ENCODE results near the gene ATP6V0C. TPM values are rescaled to one million over a fixed set of nuclear protein-coding genes. Genes with fewer than 3 reads are reported as not detected.
A peak's percentile ranks its signal among the peaks of the same experiment; 100 is the strongest.
"Not testable (repeated sequence)": the region's sequence is repeated elsewhere in the genome, so short reads cannot be mapped to it uniquely, and the experiment has no call there.

Gene ATP6V0C
- total and polyA plus RNA-seq, 2 of the 13 experiments (the other 11 are each of a cell fraction or from before 2014, with no cell fraction given): 10.4 to 20.1 TPM

DNA sequence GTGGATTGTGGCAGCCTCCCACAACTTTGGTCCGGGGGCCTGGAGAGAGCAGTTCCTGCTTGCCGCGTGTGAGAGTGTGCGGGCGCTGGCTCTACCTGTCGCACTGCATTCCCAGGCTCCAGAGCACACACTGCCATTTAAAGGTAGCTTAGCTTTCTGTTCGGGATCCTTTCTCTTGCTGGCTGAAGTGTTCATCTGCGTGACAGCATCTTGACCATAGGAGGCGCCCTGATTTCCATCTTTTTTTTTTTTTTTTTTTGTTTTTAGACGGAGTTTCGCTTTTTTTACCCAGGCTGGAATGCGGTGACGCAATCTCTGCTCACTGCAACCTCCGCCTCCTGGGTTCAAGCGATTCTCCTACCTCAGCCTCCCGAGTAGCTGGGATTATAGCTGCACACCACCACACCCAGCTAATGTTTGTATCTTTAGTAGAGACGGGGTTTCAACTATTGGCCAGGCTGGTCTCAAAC, 37.7 kb downstream of the ATP6V0C start:
- H4K20me1 ChIP-seq (ENCODE audit: insufficient read depth, low read length); CTCF ChIA-PET (ENCODE audit: low intra/inter-chr PET ratio, low total read pairs); H3K27me3 ChIP-seq (ENCODE audit: control insufficient read depth in 1 of 2, insufficient read depth in 2 of 2, low read length in 2 of 2); in situ Hi-C loops (cut with HindIII; ENCODE audit: extremely low pct_ligation_motif_present, low pct_unique_long_range_greater_than_20kb); H3K9me3 ChIP-seq (ENCODE audit: low read length); BruUV-seq (replicated peaks); H2AFZ ChIP-seq (ENCODE audit: low read length); H3K79me2 ChIP-seq (ENCODE audit: insufficient read depth, low read length); intact Hi-C loops (cut with micrococcal nuclease; ENCODE audit: unreplicated experiment); H3K36me3 ChIP-seq (replicated peaks in 1 of 2; ENCODE audit: control insufficient read depth in 1 of 2, insufficient read depth in 2 of 2, low read length in 2 of 2); FAIRE-seq; H3K4me1 ChIP-seq (ENCODE audit: insufficient read depth, low read length); TF ChIP-seq SOX6 (IDR thresholded peaks at IDR 0.05); CREM (CRISPR knock-in tag; IDR thresholded peaks at IDR 0.05); FOXP1 (IDR thresholded peaks at IDR 0.05): not testable (repeated sequence)
- POLR2A ChIA-PET: interaction anchor here (0.7 to 1.2 kb wide), 5 partner anchors 11 to 454 kb away, joined by 3 to 5 read pairs (median 4); partner anchors contain the start of gene PDPK1
- Histone ChIP-seq H3K4me3 (replicated peaks in 1 of 3; ENCODE audit: insufficient read depth in 1 of 3, low read depth in 2 of 3, low read length in 3 of 3) (peak overlapping the region; percentile 58 to 80 (median 59)), H3K9ac (ENCODE audit: insufficient read depth, low read depth, low read length) (peak overlapping the region; percentile 54), H3K4me2 (ENCODE audit: low read depth, low read length) (peak overlapping the region; percentile 92), H3K27ac (ENCODE audit: extremely low read length, insufficient read depth, low read length) (peak overlapping the region; percentile 57)
- ATAC-seq (peak; percentile 60), DNase-seq (ENCODE audit: low spot score) (peak; percentile 52)
- WGBS (ENCODE audit: low lambda C conversion rate): 5% methylated on average over 11 of the region's 17 CpGs
- TF ChIP-seq TGIF2 (CRISPR knock-in tag; IDR thresholded peaks at IDR 0.05): 0 out of 2 replicates have a peak, but pooled peaks have one; percentile 41
- peak; percentile 33; the same call in 1 of the 2 replicates for TF ChIP-seq HDAC2 (CRISPR knock-in tag; IDR thresholded peaks at IDR 0.05)
- TF ChIP-seq, protein P1, sequence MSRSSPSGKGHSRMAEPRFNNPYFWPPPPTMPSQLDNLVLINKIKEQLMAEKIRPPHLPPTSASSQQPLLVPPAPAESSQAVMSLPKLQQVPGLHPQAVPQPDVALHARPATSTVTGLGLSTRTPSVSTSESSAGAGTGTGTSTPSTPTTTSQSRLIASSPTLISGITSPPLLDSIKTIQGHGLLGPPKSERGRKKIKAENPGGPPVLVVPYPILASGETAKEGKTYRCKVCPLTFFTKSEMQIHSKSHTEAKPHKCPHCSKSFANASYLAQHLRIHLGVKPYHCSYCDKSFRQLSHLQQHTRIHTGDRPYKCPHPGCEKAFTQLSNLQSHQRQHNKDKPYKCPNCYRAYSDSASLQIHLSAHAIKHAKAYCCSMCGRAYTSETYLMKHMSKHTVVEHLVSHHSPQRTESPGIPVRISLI (CRISPR knock-in tag; IDR thresholded peaks at IDR 0.05; ENCODE audit: borderline replicate concordance): peak; percentile 97
- peak; percentile 91 for TF ChIP-seq ADNP (CRISPR knock-in tag; IDR thresholded peaks at IDR 0.05)
- peak; percentile 41; the same call in 1 of the 2 replicates for TF ChIP-seq TARDBP (CRISPR knock-in tag; IDR thresholded peaks at IDR 0.05)
- TF ChIP-seq, protein P2, sequence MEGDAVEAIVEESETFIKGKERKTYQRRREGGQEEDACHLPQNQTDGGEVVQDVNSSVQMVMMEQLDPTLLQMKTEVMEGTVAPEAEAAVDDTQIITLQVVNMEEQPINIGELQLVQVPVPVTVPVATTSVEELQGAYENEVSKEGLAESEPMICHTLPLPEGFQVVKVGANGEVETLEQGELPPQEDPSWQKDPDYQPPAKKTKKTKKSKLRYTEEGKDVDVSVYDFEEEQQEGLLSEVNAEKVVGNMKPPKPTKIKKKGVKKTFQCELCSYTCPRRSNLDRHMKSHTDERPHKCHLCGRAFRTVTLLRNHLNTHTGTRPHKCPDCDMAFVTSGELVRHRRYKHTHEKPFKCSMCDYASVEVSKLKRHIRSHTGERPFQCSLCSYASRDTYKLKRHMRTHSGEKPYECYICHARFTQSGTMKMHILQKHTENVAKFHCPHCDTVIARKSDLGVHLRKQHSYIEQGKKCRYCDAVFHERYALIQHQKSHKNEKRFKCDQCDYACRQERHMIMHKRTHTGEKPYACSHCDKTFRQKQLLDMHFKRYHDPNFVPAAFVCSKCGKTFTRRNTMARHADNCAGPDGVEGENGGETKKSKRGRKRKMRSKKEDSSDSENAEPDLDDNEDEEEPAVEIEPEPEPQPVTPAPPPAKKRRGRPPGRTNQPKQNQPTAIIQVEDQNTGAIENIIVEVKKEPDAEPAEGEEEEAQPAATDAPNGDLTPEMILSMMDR (CRISPR knock-in tag; IDR thresholded peaks at IDR 0.05): peak; percentile 39
- TF ChIP-seq, protein P3, sequence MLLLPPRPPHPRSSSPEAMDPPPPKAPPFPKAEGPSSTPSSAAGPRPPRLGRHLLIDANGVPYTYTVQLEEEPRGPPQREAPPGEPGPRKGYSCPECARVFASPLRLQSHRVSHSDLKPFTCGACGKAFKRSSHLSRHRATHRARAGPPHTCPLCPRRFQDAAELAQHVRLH (CRISPR knock-in tag; IDR thresholded peaks at IDR 0.05; ENCODE audit: borderline replicate concordance, low read depth): 0 out of 2 replicates have a peak, but pooled peaks have one; percentile 37
- TF ChIP-seq, protein P4, sequence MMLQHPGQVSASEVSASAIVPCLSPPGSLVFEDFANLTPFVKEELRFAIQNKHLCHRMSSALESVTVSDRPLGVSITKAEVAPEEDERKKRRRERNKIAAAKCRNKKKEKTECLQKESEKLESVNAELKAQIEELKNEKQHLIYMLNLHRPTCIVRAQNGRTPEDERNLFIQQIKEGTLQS (CRISPR knock-in tag; IDR thresholded peaks at IDR 0.05): peak; percentile 90
- TF ChIP-seq CEBPG (CRISPR knock-in tag; IDR thresholded peaks at IDR 0.05): peak; percentile 95
- peak; percentile 84 for TF ChIP-seq CEBPB (IDR thresholded peaks at IDR 0.05; ENCODE audit: borderline replicate concordance, low read depth, low read length)
- TF ChIP-seq SOX6 (CRISPR knock-in tag; IDR thresholded peaks at IDR 0.05): peak; percentile 29; the same call in 1 of the 2 replicates
- TF ChIP-seq CREM (IDR thresholded peaks at IDR 0.05): peak; percentile 21; the same call in 1 of the 2 replicates
- TF ChIP-seq, protein P5, sequence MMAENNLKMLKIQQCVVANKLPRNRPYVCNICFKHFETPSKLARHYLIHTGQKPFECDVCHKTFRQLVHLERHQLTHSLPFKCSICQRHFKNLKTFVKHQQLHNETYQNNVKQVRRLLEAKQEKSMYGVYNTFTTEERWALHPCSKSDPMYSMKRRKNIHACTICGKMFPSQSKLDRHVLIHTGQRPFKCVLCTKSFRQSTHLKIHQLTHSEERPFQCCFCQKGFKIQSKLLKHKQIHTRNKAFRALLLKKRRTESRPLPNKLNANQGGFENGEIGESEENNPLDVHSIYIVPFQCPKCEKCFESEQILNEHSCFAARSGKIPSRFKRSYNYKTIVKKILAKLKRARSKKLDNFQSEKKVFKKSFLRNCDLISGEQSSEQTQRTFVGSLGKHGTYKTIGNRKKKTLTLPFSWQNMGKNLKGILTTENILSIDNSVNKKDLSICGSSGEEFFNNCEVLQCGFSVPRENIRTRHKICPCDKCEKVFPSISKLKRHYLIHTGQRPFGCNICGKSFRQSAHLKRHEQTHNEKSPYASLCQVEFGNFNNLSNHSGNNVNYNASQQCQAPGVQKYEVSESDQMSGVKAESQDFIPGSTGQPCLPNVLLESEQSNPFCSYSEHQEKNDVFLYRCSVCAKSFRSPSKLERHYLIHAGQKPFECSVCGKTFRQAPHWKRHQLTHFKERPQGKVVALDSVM (CRISPR knock-in tag; IDR thresholded peaks at IDR 0.05): peak; percentile 99
- peak; percentile 24; the same call in 1 of the 2 replicates for TF ChIP-seq KDM1A (CRISPR knock-in tag; IDR thresholded peaks at IDR 0.05)
- peak; percentile 43; the same call in 1 of the 2 replicates for TF ChIP-seq CREB1 (IDR thresholded peaks at IDR 0.05)
- TF ChIP-seq CREB1 (CRISPR knock-in tag; IDR thresholded peaks at IDR 0.05): 0 out of 2 replicates have a peak, but pooled peaks have one; percentile 38
- TF ChIP-seq FOXP1 (CRISPR knock-in tag; IDR thresholded peaks at IDR 0.05): 0 out of 2 replicates have a peak, but pooled peaks have one; percentile 12
